ENCODE data around the gene ZNF813.

GRCh38 chr19:53467485-53468262 lies at the start of gene ZNF813:
- TF ChIP-seq, protein P1, sequence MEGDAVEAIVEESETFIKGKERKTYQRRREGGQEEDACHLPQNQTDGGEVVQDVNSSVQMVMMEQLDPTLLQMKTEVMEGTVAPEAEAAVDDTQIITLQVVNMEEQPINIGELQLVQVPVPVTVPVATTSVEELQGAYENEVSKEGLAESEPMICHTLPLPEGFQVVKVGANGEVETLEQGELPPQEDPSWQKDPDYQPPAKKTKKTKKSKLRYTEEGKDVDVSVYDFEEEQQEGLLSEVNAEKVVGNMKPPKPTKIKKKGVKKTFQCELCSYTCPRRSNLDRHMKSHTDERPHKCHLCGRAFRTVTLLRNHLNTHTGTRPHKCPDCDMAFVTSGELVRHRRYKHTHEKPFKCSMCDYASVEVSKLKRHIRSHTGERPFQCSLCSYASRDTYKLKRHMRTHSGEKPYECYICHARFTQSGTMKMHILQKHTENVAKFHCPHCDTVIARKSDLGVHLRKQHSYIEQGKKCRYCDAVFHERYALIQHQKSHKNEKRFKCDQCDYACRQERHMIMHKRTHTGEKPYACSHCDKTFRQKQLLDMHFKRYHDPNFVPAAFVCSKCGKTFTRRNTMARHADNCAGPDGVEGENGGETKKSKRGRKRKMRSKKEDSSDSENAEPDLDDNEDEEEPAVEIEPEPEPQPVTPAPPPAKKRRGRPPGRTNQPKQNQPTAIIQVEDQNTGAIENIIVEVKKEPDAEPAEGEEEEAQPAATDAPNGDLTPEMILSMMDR (IDR thresholded peaks at IDR 0.05 in 2 of 3, conservative IDR thresholded peaks at IDR 0.05 in 1 of 3; ENCODE audit: borderline replicate concordance in 1 of 3, insufficient read depth in 1 of 3, low read depth in 2 of 3, low read length in 2 of 3) = no peak
- TF ChIP-seq, protein P2, sequence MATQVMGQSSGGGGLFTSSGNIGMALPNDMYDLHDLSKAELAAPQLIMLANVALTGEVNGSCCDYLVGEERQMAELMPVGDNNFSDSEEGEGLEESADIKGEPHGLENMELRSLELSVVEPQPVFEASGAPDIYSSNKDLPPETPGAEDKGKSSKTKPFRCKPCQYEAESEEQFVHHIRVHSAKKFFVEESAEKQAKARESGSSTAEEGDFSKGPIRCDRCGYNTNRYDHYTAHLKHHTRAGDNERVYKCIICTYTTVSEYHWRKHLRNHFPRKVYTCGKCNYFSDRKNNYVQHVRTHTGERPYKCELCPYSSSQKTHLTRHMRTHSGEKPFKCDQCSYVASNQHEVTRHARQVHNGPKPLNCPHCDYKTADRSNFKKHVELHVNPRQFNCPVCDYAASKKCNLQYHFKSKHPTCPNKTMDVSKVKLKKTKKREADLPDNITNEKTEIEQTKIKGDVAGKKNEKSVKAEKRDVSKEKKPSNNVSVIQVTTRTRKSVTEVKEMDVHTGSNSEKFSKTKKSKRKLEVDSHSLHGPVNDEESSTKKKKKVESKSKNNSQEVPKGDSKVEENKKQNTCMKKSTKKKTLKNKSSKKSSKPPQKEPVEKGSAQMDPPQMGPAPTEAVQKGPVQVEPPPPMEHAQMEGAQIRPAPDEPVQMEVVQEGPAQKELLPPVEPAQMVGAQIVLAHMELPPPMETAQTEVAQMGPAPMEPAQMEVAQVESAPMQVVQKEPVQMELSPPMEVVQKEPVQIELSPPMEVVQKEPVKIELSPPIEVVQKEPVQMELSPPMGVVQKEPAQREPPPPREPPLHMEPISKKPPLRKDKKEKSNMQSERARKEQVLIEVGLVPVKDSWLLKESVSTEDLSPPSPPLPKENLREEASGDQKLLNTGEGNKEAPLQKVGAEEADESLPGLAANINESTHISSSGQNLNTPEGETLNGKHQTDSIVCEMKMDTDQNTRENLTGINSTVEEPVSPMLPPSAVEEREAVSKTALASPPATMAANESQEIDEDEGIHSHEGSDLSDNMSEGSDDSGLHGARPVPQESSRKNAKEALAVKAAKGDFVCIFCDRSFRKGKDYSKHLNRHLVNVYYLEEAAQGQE (IDR thresholded peaks at IDR 0.05; ENCODE audit: low read depth) = no peak
- no peak for TF ChIP-seq POLR2A (IDR thresholded peaks at IDR 0.05; ENCODE audit: borderline replicate concordance, extremely low read depth, insufficient read depth, insufficient read length)
- no peak for TF ChIP-seq EZH2phosphoT487 (IDR thresholded peaks at IDR 0.05; ENCODE audit: borderline replicate concordance)
- TF ChIP-seq EZH2 (IDR thresholded peaks at IDR 0.05) = no peak
